SK-N-SH treated with all-trans-retinoic acid at 6 μM for 48 hours (cell line): ENCODE results near the gene MLX.

Source experiments
- ARNTL ChIP-seq: fragments of 450-650 bp; formaldehyde crosslinking; IDR thresholded peaks from 2 replicates; pipeline ENCODE4 v1.5.0; 2020; ENCODE audit warnings: low read depth, mild to moderate bottlenecking, moderate library complexity, borderline replicate concordance
- BACH2 ChIP-seq: fragments of 250-450 bp; sonication (Bioruptor Pico); IDR thresholded peaks from 2 replicates; pipeline ENCODE4 v1.9.0; 2021; ENCODE audit warnings: mild to moderate bottlenecking, borderline replicate concordance
- ESRRG ChIP-seq: fragments of 250-450 bp; sonication (Bioruptor Pico); IDR thresholded peaks from 2 replicates; pipeline ENCODE4 v1.6.1; 2021; ENCODE audit warnings: mild to moderate bottlenecking
- PATZ1 ChIP-seq: fragments of 250-450 bp; sonication (Bioruptor Pico); IDR thresholded peaks from 2 replicates; pipeline ENCODE4 v1.8.0; 2020; ENCODE audit warnings: mild to moderate bottlenecking, moderate library complexity, borderline replicate concordance
- TCF4 ChIP-seq: fragments of 250-450 bp; sonication (Bioruptor Pico); IDR thresholded peaks from 2 replicates; pipeline ENCODE4 v1.8.0; 2021; ENCODE audit warnings: mild to moderate bottlenecking, moderate library complexity, borderline replicate concordance
- TSHZ2 ChIP-seq: fragments of 250-450 bp; sonication (Bioruptor Pico); IDR thresholded peaks from 2 replicates; pipeline ENCODE4 v1.5.0; 2020; ENCODE audit warnings: mild to moderate bottlenecking, moderate library complexity
- ZC3H10 ChIP-seq: fragments of 250-450 bp; sonication (Bioruptor Pico); IDR thresholded peaks from 2 replicates; pipeline ENCODE4 v1.5.1; 2021; ENCODE audit warnings: mild to moderate bottlenecking, moderate library complexity
- ZFP3 ChIP-seq: fragments of 250-450 bp; sonication (Bioruptor Pico); IDR thresholded peaks from 2 replicates; pipeline ENCODE4 v1.5.0; 2020; ENCODE audit warnings: mild to moderate bottlenecking, moderate library complexity
- ZFP30 ChIP-seq: fragments of 450-650 bp; formaldehyde crosslinking; IDR thresholded peaks from 2 replicates; pipeline ENCODE4 v1.5.0; 2022; ENCODE audit warnings: mild to moderate bottlenecking, moderate library complexity

- TF ChIP-seq BACH2 (CRISPR knock-in tag) (no peak), ARNTL (CRISPR knock-in tag) (no peak), TCF4 (CRISPR knock-in tag) (no peak), ZFP30 (CRISPR knock-in tag) (no peak), ZC3H10 (CRISPR knock-in tag) (no peak), TSHZ2 (CRISPR knock-in tag) (no peak), PATZ1 (CRISPR knock-in tag) (no peak), ESRRG (CRISPR knock-in tag) (no peak), ZFP3 (CRISPR knock-in tag) (no peak)
These were observed 4.3 kb upstream of the MLX start for GRCh38 chr17:42562388-42563142.
